HG02973 (cell line): ENCODE measurements around the gene ASGR1.
"Not testable (repeated sequence)": the region's sequence is repeated elsewhere in the genome, so short reads cannot be mapped to it uniquely, and the experiment has no call there.

Experiments used
- ATAC-seq: cut with Tn5 transposase; IDR thresholded peaks from one replicate; pipeline ENCODE4 v1.9.1; 2021; ENCODE audit warnings: moderate library complexity; ENCODE audit not compliant: unreplicated experiment

The ASGR1 gene

DNA sequence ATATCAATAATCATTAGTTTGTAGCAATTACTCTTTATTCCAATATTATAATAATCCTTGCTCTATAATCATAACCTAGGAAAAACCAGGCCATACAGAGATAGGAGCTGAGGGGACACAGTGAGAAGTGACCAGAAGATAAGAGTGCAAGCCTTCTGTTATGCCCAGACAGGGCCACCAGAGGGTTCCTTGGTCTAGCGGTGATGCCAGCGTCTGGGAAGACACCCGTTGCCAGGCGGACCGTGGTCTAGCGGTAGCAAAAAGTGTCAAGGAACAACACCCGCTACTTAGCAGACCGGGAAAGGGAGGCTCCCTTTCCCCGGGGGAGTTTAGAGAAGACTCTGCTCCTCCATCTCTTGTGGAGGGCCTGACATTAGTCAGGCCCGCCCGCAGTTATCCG lies 52.8 kb downstream of the ASGR1 start:
- ATAC-seq, result not testable (repeated sequence)

DNA sequence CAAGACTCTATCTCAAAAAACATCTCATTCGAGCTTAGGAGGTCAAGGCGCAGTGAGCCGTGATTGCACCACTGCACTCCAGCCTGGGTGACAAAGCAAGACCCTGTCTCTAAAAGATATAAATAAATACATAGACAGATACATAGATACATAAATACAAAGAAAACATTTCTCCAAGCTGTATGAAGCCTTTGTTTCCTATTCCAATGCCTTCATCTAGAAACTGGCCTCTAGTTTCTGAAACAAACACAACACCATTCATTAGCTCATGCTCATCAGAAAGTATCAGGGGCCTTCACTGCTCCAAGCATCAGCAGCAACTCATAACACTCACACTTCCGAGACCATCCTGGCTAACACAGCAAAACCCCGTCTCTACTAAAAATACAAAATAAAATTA lies 54.2 kb downstream of the ASGR1 start:
- ATAC-seq, result no peak

DNA sequence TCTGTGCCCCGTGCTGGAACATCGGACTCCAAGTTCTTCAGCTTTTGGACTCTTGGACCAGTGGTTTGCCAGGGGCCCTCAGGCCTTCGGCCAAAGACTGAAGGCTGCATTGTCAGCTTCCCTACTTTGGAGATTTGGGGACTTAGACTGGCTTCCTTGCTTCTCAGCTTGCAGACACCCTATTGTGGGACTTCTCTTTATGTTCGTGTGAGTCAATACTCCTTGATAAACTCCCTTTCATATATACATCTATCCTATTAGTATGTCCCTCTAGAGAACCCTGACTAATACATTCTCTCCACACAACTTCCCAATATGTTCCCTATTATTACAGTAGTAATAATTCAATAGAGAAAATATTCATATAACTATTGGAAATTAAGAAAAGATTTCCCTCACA lies 55.3 kb downstream of the ASGR1 start:
- no peak for ATAC-seq
